Frontal cortex (tissue), 4 donors: ENCODE data around the gene IGFN1. TPM values are rescaled to one million over a fixed set of nuclear protein-coding genes. Genes with fewer than 3 reads are reported as not detected.

Source experiments
- DNase-seq, 2 donors: peaks; one replicate each; pipeline ENCODE4 v3.0.0; 2012; ENCODE audit warnings: low spot score in 2 of 2
- FAIRE-seq: peaks from 2 replicates; lab custom pipeline; 2012; peaks lifted over from hg19 to GRCh38; lab: Jason Lieb, UNC
- total RNA-seq: library from RNA; depleted of rRNA; stranded (reverse); fragments of >200 nt; gene quantifications from one replicate; pipeline ENCODE4 v1.2.3, GENCODE V29; 2014
- donor health status: control.
- donor health status: control.
- donor health status: control.

The IGFN1 gene
- total RNA-seq, 1 donor from 2014 or later, result under 0.01 TPM

DNA sequence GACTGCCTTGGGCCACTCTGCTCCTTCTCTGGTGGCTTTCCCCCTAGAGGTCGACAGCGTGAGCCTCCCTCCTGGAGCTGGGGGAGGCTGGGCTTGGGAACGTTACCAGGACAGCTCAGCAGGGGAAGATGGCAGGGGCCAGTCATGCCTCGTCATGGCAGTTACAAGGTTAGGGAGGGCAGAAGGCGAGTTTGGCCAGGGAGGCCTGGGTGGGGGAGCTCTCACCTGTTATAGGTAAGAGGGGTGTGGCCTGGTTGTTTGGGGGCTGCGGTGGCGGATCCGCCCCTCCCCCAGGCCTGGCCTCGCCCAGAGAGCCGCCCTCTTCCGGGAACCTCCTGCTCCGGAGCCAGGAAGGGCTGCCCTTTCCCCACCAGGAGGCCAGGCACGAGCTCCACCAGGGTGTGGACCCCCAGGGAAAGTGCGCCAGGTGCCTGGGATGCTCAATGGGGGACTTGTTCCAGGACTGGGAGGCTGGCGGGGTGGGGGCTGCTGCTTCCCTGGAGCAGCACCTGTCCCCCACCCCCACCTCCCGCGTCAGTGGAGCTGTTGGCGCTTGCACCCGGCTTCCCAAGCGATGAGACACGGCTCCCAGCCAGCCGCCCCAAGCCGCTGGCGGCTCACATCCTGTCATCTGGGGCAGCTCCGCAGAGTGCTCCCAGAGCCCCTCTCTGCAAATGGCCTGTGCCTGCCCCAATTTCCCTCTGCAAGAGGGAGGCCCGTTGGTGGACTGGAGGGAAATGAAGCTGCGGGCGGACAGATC is 69.0 kb downstream of the IGFN1 start:
- DNase-seq (no peak), FAIRE-seq (no peak)

DNA sequence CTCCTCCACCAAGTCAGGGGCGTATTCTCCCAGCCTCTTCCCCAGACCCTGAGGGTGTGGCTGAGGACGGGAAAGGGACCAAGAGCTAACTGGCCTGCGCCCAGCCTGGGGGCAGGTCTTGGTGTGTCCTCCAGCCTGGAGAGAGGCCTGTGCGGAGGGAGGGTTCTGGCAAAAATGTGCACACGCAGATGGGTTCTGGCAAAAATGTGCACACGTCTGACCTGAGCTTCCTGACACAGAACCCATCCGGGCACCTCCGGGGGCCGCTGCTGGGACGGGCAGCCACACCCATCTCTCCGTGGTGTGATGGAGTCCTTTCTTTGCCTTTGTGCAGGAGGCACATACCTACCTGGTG is 69.6 kb downstream of the IGFN1 start:
- FAIRE-seq (no peak), DNase-seq (no peak)

- FAIRE-seq, result no peak
- no peak for DNase-seq
Measured at GRCh38 chr1:201260648-201261311, 70.2 kb downstream of the IGFN1 start.

DNA sequence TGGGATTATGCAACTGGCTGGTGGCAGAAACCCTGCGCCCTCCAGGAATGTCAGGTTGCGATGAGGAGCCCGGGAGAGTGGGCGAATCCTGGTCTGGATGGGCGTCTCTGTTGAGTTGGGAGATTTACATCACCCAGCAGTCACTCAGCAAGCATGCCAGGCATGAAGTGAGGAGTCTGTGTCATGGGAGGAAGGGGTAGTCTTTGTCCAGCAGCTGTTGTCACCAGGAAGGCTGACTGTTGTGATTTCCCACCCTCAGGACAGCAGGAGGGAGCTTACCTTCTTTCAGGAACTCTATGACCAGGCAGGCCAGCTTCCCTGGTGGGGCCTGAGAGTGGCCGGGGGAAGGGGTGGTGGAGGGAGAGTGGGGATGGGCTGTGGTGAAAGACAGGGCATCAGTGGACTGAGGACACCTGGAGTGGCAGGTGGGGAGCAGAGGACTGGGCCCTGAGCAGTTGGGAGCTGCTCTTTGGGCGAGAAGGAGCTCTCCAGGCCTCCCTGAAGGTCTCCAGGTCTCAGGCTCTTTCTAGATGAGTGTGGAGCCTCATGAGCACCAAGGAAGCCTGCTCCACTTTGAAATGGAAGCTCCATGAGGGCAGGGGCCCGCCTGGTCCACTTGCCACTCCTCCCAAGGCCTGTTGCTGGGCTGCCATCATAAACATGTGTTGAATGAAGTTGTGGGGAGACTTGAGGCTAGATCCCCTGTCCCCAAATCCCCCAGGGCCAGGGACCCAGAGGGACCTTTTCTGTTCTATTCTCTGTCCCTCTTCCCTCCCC is 71.3 kb downstream of the IGFN1 start:
- FAIRE-seq, result no peak
- DNase-seq, result no peak

GRCh38 chr1:201262963-201263608 is 72.5 kb downstream of the IGFN1 start:
- DNase-seq (no peak), FAIRE-seq (no peak)

DNA sequence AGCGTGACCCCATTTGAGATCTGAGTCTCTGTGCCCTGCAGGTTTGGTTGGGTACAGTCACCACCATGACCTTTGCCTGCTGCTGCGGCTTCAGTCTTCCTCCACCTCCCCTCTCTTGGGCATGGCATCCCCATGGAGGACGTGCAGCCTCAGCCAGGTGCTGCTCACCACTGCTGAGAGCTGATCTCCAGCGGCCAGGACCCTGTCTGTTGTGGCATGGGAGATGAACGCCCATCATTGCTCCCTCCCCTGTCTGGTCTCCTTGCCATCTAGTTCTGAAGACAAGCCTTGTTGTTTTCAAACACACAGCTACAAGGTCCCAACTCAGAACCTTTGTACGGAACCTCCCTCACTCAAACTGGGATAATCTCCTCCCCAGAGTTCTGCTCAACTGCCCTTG is 73.4 kb downstream of the IGFN1 start:
- DNase-seq (no peak), FAIRE-seq (no peak)

DNA sequence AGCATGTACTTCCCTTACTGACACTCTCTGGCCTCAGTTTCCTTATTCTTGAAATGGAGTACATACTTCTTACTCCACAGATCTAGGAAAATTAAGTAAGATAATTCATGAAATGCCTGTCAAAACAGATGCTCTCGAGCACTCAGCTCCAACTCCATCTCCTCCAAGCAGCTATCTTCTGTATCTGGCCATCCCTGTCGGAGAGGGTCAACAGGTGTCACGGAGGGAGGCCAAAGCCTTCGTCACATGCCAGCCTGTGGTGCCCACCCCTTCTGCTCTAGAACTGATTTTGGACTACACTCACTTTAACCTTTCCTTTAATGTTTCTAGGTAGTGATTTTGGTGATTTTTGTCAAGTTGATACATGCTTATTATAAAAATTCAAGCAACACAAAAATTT is 73.9 kb downstream of the IGFN1 start:
- DNase-seq (no peak), FAIRE-seq (no peak)

DNA sequence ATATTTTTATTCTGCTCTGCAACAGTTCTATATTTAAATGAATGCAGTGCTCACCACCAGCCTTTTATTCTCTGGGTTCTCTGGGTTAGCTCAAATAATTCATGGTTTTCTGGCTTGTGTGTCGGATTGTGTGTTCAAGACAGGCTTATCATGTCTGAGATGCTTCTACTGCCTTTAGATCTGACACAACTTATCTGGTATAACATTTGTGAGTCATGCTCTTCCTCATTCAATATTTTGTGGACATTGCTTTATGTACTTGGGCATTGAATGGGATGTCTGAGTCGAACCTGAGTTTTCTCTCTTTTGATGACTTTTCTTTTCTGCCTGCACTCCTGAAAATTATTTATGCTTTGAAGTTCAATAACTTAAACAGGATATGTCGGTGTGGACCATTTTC is 75.1 kb downstream of the IGFN1 start:
- DNase-seq, result no peak
- FAIRE-seq, result no peak

- FAIRE-seq (no peak), DNase-seq (no peak)
Measured at GRCh38 chr1:201266276-201266675, 75.7 kb downstream of the IGFN1 start.

DNA sequence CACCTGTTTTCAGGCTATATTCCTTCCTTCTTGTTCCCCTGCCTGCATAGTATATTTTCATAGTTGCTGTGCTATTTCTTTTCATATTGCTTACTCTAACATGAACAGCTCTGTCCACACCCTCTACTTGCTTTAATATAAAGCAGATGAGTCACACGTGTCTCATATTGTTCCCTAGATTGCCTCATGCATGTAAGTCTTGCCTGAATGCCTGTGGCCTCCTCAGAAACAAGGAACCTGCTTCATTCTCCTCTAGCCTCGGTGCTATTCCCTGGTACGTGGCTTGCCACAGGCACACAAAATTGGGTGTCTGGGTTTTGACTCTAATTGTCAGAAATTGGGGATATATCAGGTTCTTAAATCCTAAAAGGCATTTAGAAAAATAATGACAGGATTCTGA is 76.2 kb downstream of the IGFN1 start:
- no peak for DNase-seq
- no peak for FAIRE-seq

GRCh38 chr1:201267481-201268229 is 77.0 kb downstream of the IGFN1 start:
- FAIRE-seq (no peak), DNase-seq (no peak)

DNA sequence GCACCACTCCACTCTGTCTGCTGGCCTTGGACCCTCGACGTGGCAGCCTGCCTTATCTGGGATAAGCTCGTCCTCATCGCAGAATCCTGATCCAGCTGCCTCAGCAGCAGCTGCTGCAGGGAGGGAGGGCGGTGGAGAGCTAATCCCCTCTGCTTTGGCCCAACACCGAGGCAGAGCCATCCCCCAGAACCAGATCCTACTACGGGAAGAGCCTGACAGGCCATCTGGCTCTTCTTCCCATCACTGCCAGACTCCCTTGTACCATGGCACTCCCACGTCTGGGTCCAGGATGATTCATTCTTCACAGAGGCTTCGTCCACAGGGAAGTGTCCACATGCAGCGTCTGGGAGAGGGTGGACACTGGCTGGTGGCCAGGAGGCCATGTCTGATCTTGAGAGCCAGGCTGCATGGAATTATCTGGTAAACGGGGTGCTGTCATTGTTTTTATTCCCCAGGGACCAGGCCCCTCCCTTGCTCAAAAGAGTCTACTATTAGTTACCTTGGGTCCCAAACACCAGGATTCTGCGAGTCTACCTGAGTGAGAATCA is 78.1 kb downstream of the IGFN1 start:
- DNase-seq (peak in 1 of 2 donors; percentile 40), FAIRE-seq (no peak)

DNA sequence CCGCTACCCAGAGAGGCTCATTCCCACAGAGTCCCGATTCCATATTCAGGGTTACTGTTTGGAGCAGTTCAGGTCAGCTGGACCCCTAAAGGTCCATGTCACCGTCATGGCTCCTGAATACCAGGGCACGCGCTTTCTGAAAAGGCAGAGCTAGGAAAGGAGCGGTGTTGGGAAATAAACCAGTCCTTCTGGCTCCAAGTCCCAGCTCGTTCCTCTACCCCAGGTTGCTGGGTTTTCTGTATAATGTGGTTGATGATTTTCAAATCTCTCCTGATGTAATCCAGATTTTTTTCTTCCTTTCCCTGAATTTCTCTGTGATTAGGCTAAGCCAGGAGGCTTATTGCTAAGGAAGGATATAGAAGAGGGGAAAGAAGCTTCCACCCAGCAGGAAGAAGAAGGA is 78.7 kb downstream of the IGFN1 start:
- no peak for DNase-seq
- FAIRE-seq, result no peak

- DNase-seq (no peak), FAIRE-seq (no peak)
Measured at GRCh38 chr1:201269900-201270410, 79.3 kb downstream of the IGFN1 start.

DNA sequence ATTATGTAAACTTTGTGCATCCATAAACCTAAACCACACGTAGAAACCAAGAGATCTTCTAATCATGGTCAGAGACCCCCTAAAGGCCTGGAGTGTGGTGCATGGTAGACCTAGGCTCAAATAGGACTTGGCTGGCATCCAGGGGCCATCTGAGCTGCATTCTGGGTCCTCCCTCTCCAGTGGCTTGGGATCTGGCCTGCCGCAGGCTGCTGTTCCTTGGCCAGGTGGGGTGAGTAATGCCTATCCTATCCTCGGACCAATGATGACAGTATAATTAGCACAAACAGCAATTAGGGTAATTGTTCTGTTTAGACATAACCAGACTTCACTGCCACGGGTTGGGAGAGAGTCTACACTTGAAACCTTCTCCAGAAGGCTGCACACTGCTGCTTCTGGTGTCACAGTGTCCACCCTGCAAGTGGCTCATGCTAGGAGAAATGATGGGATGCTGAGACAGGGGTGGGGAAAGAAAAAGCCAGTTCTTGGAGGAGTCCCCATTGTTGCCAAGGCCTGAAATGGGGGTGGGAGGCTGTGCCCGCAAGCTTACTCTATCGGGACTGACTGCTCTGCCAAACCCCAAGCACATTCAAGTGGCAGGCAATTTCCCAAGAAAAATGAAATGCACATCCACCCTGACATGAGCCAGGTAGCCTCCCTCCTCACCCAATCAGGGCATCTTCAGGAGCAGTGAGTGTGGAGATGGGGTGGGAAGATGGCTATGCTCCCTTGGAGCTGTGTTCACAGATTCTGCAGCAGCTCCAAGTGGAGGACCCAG is 80.2 kb downstream of the IGFN1 start:
- DNase-seq, result no peak
- FAIRE-seq, result no peak

- FAIRE-seq (no peak), DNase-seq (no peak)
Measured at GRCh38 chr1:201272799-201273198, 82.2 kb downstream of the IGFN1 start.

DNA sequence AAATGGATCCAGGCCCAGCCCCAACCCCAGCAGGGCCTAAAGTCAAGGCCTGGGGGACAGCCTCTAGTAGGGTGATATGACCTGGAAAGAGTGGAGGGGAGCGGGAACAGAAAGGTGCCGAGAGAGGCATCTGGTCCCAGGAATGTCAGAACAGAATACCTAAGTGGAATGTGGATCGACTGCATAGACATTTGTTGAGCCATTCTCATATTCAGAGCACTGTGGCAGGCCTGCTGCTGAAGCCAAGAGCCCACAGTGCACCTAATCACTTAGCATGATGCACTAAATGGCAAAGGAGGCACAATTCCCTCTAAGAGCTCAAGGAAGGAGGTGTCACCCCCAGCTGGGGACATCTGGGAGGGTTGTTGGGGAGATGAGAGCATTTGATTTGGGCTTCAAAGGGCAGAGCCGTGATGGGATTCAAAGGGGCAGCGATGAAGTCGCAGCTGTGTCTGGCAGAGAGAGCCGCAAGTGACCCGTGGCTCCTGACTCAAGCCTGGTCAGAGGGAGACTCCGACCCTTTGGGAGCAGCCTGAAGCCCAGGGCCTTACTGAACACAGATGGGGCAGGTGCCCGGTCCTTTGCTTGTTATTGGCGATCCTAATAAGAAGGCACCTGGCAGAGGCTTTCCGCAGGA is 84.1 kb downstream of the IGFN1 start:
- DNase-seq, result no peak

DNA sequence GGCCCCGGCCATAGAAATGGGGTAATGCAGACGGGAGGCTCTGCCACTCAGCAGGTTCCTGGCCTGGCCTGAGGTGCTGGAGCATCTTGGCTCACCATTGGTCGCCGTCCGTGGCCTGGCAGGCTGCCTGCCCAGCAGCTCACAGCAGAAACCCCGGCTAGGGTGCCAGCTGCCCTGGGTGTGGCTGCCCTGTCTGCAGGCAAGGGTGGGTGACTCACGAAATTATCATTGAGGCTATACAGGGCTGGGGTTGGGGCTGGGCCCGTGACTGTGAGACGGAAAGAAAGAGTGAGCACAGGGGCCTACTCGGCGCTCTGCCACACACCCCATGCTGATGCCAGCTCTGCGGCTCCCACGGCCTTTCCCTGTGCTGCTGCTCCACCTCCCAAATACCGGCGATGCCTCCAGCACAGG is 84.6 kb downstream of the IGFN1 start:
- DNase-seq (no peak), FAIRE-seq (no peak)

More for the DNA sequence above, 84.1 kb downstream of the IGFN1 start:
- FAIRE-seq, result no peak
